Measurements from ENCODE around the gene SNRNP70.

Gene SNRNP70

GRCh38 chr19:49067554-49067953 lies 17.7 kb upstream of the SNRNP70 start:
- Histone ChIP-seq H3K4me3 (ENCODE audit: low read length) (no peak overlapping the region), H3K9me2 (replicated peaks; ENCODE audit: control insufficient read depth, low read length) (no peaks in the 10 kb centered on the region), H3K27me3 (ENCODE audit: control insufficient read depth, low read length) (peaks cover 26% of the 10 kb centered on the region), H3K79me2 (ENCODE audit: control insufficient read depth, low read length) (no peaks in the 10 kb centered on the region), H3K36me3 (ENCODE audit: control insufficient read depth, low read length) (no peaks in the 10 kb centered on the region), H4K20me1 (ENCODE audit: control insufficient read depth, insufficient read depth, low read depth, low read length) (no peaks in the 10 kb centered on the region), H3K9me3 (ENCODE audit: control insufficient read depth, insufficient read depth, low read length) (no peaks in the 10 kb centered on the region), H3K4me2 (ENCODE audit: low read length) (no peak overlapping the region), H3K27ac (ENCODE audit: low read depth, low read length) (no peak overlapping the region), H3F3A (ENCODE audit: control insufficient read depth, insufficient read depth) (no peaks in the 10 kb centered on the region), H3K4me1 (ENCODE audit: control insufficient read depth, low read length) (no peaks in the 10 kb centered on the region)
- no peak for TF ChIP-seq EZH2phosphoT487 (IDR thresholded peaks at IDR 0.05; ENCODE audit: borderline replicate concordance, low read length)
- TF ChIP-seq CTCF (IDR thresholded peaks at IDR 0.05; ENCODE audit: low read depth, low read length, poor library complexity, severe bottlenecking): no peak

- no peaks in the 10 kb centered on the region for H3K4me1 ChIP-seq (ENCODE audit: control insufficient read depth, low read length)
- H3K9me3 ChIP-seq (ENCODE audit: control insufficient read depth, insufficient read depth, low read length): no peaks in the 10 kb centered on the region
- H3K27ac ChIP-seq (ENCODE audit: low read depth, low read length): no peak overlapping the region
- no peaks in the 10 kb centered on the region for H3F3A ChIP-seq (ENCODE audit: control insufficient read depth, insufficient read depth)
- no peaks in the 10 kb centered on the region for H4K20me1 ChIP-seq (ENCODE audit: control insufficient read depth, insufficient read depth, low read depth, low read length)
- no peaks in the 10 kb centered on the region for H3K79me2 ChIP-seq (ENCODE audit: control insufficient read depth, low read length)
- no peaks in the 10 kb centered on the region for H3K9me2 ChIP-seq (replicated peaks; ENCODE audit: control insufficient read depth, low read length)
- H3K27me3 ChIP-seq (ENCODE audit: control insufficient read depth, low read length): peaks cover 25% of the 10 kb centered on the region
- no peak overlapping the region for H3K4me3 ChIP-seq (ENCODE audit: low read length)
- no peak overlapping the region for H3K4me2 ChIP-seq (ENCODE audit: low read length)
- TF ChIP-seq CTCF (IDR thresholded peaks at IDR 0.05; ENCODE audit: low read depth, low read length, poor library complexity, severe bottlenecking): no peak
- no peak for TF ChIP-seq EZH2phosphoT487 (IDR thresholded peaks at IDR 0.05; ENCODE audit: borderline replicate concordance, low read length)
- H3K36me3 ChIP-seq (ENCODE audit: control insufficient read depth, low read length): no peaks in the 10 kb centered on the region
Measured at GRCh38 chr19:49069026-49069425, 16.2 kb upstream of the SNRNP70 start.

- Histone ChIP-seq H3K9me2 (replicated peaks; ENCODE audit: control insufficient read depth, low read length) (no peaks in the 10 kb centered on the region), H3K4me3 (ENCODE audit: low read length) (no peak overlapping the region), H3K79me2 (ENCODE audit: control insufficient read depth, low read length) (no peaks in the 10 kb centered on the region), H3K4me2 (ENCODE audit: low read length) (no peak overlapping the region), H3K27ac (ENCODE audit: low read depth, low read length) (no peak overlapping the region), H3K9me3 (ENCODE audit: control insufficient read depth, insufficient read depth, low read length) (no peaks in the 10 kb centered on the region), H3K36me3 (ENCODE audit: control insufficient read depth, low read length) (no peaks in the 10 kb centered on the region), H3K27me3 (ENCODE audit: control insufficient read depth, low read length) (peaks cover 14% of the 10 kb centered on the region), H3F3A (ENCODE audit: control insufficient read depth, insufficient read depth) (no peaks in the 10 kb centered on the region), H4K20me1 (ENCODE audit: control insufficient read depth, insufficient read depth, low read depth, low read length) (no peaks in the 10 kb centered on the region), H3K4me1 (ENCODE audit: control insufficient read depth, low read length) (no peaks in the 10 kb centered on the region)
- no peak for TF ChIP-seq CTCF (IDR thresholded peaks at IDR 0.05; ENCODE audit: low read depth, low read length, poor library complexity, severe bottlenecking)
- no peak for TF ChIP-seq EZH2phosphoT487 (IDR thresholded peaks at IDR 0.05; ENCODE audit: borderline replicate concordance, low read length)
Measured at GRCh38 chr19:49070416-49070815, 14.8 kb upstream of the SNRNP70 start.
